Suprapubic skin (tissue), 4 donors: ENCODE data around the gene WNK2.

ENCODE experiments used
- CTCF ChIP-seq, 2 donors: fragments of 200-600 bp in 1 of 2; fragments of 450-650 bp in 1 of 2; sonication (generic) in 1 of 2; IDR thresholded peaks; one replicate each; pipeline ENCODE4 v1.5.1; 2016 to 2019; ENCODE audit warnings: antibody characterized with exemption in 2 of 2, mild to moderate bottlenecking in 1 of 2, moderate library complexity in 1 of 2
- EP300 ChIP-seq: sonication (generic); formaldehyde crosslinking; IDR thresholded peaks from one replicate; pipeline ENCODE4 v1.6.1; 2017; ENCODE audit warnings: antibody characterized with exemption
- POLR2A ChIP-seq, 2 donors: fragments of 450-650 bp; IDR thresholded peaks; one replicate each; pipeline ENCODE4 v1.6.1; 2017; ENCODE audit warnings: antibody characterized with exemption in 2 of 2, mild to moderate bottlenecking in 2 of 2, moderate library complexity in 2 of 2
- POLR2AphosphoS5 ChIP-seq, 3 donors: sonication (generic); formaldehyde crosslinking; IDR thresholded peaks; one replicate each; pipeline ENCODE4 v1.6.1; 2017; ENCODE audit warnings: antibody characterized with exemption in 3 of 3

- TF ChIP-seq EP300 (no peak), CTCF (IDR thresholded peaks at IDR 0.05) (no peak), POLR2A (IDR thresholded peaks at IDR 0.05) (no peak), POLR2AphosphoS5 (IDR thresholded peaks at IDR 0.05) (no peak)
These were observed 52.7 kb downstream of the WNK2 start for GRCh38 chr9:93236541-93237206.
